HG02610 (cell line): ENCODE data around the gene FLII.
"Not testable (repeated sequence)": the region's sequence is repeated elsewhere in the genome, so short reads cannot be mapped to it uniquely, and the experiment has no call there.

Experiments
- ATAC-seq: cut with Tn5 transposase; IDR thresholded peaks from one replicate; pipeline ENCODE4 v1.9.1; 2021; ENCODE audit warnings: mild to moderate bottlenecking, moderate library complexity; ENCODE audit not compliant: unreplicated experiment

The FLII gene

DNA sequence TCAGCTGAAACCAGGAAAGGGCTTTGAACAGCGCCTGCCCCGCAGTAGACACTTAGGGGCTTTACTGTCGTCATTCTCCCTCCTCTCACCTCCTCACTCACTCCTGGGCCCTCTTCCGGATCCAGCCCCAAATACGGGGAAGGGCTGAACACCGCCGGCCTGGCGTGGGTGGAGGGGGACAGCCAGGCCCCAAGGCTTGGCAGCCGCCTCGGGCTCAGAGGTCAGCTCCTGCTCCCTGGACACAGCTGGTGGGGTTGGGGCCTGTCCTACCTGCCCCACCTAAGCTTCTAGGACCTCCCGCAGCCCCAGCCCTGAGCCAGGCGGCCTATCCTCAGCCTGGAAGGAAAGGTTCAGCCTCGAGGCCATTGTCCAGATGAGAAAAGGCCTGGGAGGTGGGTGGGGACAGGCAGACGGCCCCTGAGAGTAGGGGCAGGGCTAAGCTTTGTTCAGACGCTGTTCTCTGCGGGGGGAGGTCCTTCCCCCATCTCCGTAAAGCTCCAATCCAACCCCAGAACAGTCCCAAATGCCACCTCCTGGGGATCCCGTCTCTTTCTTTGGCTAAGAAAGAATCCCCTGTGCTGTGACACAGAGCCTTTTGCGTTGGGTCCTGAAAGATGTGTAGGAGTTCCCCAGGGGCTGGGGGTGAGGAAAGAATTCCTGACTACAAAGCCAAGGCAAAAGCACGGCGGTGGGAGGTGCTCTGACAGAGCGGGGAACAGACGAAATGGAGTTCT, 34.0 kb downstream of the FLII start:
- no peak for ATAC-seq

DNA sequence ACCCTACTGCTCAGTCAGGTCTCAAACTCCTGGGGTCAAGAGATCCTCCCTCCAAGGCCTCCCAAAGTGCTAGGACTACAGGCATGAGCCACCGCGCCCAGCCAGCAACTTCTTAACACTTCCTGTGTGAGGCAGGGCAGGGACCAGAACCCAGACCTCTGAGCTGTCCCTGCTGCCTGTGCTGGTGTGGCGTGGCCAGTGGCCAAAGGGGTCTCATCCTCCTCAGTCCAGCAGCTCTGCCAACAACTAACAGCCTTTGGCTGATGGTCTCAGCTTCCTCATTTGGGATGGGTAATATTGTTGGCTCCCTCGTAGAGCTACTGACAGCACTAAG, 34.5 kb downstream of the FLII start:
- ATAC-seq = no peak

DNA sequence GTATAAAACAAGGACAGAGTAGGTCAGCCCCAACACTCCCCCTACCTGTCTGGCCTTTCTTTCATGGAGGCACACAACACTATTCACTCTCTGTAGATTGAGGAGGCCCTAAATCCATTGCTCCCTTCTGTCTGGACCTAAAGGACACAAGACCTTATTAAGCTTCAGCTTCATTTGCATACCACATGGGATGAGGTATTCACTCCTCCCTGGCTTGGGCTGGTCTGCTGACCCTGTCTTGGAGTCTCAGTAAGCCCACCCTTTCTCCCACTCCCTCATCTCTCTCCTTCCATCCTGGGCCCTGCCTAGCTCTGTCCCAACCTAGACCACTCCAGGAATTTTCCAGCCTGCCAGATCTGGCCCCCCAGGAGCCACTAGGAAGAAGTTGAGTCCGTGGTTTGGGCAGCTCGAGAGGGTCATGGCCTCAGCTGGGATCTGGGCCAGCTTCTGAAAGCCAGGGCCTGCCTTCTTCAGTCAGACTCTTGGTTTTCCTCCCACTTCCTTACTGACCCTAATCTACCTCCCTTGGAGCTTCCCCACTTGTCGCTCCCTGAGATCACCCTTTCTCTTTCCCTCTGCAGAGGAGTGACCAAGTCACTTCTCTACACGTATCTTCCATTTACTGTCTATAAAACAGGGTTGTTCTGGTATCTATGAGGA, 39.7 kb downstream of the FLII start:
- no peak for ATAC-seq

DNA sequence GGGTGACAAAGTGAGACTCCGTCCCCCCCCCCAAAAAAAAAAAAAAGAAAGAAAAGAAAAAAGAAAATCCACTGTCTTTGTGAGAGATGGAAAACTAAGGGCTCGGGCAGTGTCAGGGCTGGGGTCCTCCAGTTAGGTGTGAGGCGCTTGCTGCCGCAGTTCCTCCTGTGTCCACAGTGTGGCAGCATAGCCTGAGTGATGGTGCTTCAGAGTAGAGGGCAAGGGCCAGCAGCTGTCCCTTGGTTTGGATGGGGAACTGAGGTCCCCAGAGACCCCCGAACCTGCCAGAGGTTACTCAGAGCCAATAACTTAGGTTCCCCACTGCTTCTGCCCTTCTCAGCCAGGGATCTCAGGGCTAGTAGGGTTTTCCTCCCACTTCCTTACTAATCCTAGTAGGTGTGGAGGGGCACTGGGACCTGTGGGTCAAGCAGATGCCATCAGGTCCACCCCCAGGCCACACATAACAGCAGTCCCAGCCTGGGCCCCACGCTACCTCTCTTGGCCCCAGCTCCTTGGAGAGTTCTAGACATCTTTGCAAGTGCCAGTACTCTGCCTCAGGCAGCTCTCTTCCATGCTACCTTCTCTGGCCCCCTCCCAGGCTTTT, 41.0 kb downstream of the FLII start:
- no peak for ATAC-seq

DNA sequence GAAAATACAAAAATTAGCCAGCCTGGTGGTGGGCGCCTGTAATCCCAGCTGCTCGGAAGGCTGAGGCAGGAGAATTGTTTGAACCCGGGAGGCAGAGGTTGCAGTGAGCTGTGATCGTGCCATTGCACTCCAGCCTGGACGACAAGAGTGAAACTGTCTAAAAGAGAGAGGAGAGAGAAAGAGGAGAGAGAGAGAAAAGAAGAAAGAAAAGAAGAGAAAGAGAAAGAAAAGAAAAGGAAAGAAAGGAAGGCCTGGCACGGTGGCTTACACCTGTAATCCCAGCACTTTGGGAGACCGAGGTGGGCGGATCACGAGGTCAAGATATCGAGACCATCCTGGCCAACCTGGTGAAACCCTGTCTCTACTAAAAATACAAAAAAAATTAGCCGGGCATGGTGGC, 41.6 kb downstream of the FLII start:
- ATAC-seq = not testable (repeated sequence)

DNA sequence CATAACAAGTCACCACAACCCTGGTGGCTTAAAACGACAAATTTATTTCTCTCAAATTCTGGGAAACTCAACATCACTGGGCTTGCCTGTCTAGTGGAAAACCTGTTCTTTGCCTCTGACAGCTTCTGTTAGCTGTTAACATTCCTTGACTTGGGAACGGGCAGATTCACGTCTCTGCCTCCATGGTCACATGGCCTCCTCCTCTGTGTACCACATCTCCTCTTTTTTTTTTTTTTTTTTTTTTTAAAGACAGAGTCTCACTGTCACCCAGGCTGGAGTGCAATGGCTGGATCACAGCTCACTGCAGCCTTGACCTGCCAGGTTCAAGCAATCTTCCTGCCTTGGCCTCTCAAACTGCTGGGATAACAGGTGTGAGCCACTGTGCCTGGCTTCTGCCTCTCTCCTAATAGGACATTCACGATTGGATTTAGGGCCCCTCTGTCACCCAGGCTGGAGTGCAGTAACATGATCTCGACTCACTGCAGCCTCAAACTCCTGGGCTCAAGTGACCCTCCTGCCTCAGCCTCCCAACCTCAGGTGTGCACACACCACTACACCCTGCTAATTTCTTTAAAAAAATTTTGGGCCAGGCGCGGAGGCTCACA, 44.8 kb downstream of the FLII start:
- no peak for ATAC-seq

DNA sequence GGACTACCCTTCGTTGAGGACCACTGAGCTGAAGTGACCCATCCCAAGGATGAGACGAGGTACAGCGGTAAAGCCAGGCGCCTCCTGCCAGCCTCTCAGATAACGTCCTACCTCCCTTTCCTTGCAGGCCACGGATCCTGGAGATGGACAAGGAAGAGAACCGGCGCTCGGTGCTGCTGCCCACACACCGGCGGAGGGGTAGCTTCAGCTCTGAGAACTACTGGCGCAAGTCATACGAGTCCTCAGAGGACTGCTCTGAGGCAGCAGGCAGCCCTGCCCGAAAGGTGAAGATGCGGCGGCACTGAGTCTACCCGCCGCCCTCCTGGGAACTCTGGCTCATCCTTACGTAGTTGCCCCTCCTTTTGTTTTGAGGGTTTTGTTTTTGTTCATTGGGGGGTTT, 50.4 kb downstream of the FLII start:
- ATAC-seq = no peak

DNA sequence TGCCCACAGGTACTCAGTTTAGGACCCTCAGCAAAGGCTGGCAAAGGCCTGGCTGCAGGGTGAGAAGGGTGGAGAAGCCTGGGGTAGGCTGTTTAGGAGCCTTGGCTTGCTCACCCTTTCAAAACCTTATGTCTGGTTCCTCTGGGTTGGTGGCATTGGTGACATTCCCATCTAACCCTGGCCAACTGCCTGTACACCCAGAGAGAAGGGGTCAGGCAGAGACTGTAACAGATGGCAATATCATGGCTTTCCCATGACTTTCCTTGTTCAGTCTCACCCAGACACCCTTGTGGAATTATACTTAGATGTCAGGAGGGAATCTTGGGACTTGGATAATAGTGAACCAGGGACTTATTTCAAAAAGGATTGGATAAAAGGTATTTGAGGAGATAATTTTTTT, 51.6 kb downstream of the FLII start:
- ATAC-seq = no peak

DNA sequence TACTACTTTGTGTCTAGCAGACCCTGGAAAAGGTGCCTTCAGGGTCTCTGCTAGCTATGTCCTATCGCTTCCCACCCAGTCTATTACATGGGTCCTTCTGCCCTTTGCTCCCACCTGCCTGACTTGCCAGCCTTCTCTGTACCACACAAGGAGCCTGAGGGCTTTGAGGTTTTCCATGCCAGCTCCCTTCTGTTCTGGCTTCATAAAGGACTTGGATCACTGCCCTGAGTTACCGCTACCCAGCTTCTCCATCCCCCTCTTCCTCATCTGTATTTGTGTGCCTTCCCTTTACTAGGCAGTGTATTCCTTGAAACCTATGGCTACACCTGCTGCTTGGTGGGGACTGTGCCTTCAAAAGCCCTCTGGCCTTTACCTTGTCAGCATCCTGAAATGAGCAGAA, 52.7 kb downstream of the FLII start:
- ATAC-seq = no peak

DNA sequence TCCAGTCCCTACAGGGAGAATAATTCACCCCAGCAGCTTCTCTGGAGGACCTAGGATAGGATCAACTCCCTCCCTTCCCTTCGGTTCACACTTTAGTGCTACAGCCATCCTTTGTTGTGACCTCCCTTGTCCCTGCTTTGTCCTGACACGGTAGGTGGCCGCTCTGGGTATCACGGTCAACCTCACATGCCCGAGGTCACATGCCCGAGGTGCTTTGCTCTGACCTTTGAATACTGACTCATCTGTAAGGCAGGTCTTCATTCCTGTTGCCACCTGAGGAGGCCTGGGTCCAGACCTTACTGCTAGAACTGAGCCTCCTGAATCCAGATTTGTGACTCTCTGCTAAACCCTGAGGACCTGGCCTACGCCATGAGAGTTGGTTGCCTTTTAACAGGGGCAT, 55.2 kb downstream of the FLII start:
- no peak for ATAC-seq

DNA sequence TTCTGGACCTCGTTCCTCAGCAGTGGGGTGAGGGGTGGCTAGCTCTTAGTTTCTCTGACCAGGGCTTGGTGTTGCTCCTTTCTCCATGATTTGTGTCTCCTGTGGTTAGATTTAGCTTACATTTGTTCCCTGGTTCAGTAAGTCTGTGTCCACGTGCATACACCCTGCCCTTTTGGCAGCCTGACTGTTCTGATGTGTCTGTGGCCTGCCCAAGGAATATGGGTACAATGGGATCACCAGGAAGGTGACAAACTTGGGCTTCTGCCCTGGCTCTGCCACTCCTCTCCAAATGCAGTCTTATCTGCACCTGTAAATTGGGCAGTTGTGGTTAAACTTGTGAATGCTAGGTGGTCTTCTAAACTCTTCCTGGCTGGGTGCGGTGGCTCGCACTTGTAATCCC, 57.4 kb downstream of the FLII start:
- ATAC-seq = no peak

DNA sequence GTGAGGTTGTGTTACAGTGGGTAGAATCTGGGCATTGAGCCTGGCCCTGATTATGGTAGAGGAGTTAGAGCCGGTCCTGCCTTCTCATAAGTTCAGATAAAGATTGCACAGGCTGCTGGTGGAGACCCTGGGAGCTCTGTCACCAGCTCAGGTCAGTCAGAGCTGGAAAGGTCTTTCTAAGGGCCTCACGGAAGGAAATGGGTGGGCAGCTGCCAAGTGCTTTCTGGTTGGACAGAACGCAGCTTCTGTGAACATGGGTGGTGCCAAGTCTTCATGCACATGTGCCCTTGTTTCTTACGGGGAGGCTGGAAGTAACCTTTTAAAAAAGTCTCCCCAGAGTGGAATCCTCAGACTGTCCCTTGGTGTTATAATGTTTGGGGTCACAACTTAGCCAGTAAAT, 60.0 kb downstream of the FLII start:
- ATAC-seq = no peak

DNA sequence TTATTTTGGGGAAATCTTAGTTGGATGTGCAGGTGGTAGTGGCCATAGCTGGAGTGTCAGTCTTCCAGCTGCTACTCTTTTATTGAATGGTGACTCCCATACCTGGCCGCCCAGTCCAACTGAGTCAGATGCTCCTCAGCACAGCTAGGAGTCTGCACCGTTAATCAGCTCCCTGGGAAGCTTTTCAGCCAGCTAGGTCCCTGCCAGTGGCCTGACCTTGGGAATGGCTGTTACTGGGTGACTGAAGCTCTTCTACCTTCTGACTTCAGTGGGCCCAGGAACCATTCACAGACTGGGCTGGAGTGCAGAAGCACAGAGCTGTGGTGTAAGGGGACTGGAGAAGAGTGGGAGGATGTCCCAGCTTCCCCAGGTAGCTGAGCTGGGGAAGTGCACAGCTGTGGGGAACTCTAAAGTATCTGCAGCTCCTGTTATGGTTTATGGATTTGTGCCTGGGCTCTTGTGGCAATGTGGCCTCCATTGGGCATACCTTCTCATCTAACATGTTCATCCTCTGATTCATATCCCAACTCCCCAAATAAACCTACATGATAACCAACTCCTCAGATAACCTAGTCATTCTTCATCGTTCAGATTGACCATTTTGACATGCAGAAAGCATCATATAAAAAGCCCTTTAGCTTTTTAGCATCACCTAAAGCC, 60.9 kb downstream of the FLII start:
- ATAC-seq = no peak

DNA sequence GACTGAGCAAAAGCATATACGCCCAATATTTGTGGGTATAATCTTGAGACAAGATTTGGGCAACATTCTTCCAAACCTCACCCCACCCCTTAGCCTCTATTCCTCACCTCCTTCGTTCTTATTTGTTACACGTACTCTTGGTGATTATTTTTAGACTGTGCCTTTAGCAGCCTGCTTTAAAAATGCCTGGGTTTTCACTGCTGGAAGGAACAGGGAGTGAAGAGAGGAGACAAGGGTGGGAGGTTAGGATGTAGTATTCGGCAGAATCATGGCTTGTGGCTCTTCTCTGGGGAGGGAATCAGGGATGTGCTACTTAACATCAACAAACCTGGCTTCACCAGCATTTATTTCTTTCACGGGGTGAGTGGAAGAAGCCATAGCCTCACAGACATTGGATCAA, 63.3 kb downstream of the FLII start:
- no peak for ATAC-seq
